Measurements from ENCODE around the gene RBMS3. TPM values are rescaled to one million over a fixed set of nuclear protein-coding genes. Genes with fewer than 3 reads are reported as not detected.

Gene RBMS3
- total RNA-seq, 1 donor from 2014 or later = 33.0 TPM

DNA sequence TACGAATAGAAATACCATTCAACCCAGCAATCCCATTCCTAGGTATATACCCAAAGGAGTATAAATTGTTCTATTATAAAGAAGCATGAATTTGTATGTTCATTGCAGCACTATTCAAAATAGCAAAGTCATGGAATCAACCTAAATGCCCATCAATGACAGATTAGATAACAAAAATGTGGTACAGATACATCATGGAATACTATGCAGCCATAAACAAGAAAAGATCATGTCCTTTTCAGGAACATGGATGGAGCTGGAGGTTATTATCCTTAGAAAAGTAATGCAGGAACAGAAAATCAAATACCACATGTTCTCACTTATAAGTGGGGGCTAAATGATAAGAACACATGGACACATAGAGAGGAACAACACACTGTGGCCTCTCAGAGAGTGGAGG, 571.9 kb downstream of the RBMS3 start:
- no peak overlapping the region for H3K4me3 Mint-ChIP-seq (ENCODE audit: unreplicated experiment)
- peaks cover 11% of the 10 kb centered on the region for H3K36me3 Mint-ChIP-seq (ENCODE audit: low read depth, unreplicated experiment)
- H3K27me3 Mint-ChIP-seq (ENCODE audit: low read depth, unreplicated experiment) = no peaks in the 10 kb centered on the region
- TF ChIP-seq EZH2 (IDR thresholded peaks at IDR 0.05; ENCODE audit: insufficient read depth, low read length) = no peak
- TF ChIP-seq, protein P1, sequence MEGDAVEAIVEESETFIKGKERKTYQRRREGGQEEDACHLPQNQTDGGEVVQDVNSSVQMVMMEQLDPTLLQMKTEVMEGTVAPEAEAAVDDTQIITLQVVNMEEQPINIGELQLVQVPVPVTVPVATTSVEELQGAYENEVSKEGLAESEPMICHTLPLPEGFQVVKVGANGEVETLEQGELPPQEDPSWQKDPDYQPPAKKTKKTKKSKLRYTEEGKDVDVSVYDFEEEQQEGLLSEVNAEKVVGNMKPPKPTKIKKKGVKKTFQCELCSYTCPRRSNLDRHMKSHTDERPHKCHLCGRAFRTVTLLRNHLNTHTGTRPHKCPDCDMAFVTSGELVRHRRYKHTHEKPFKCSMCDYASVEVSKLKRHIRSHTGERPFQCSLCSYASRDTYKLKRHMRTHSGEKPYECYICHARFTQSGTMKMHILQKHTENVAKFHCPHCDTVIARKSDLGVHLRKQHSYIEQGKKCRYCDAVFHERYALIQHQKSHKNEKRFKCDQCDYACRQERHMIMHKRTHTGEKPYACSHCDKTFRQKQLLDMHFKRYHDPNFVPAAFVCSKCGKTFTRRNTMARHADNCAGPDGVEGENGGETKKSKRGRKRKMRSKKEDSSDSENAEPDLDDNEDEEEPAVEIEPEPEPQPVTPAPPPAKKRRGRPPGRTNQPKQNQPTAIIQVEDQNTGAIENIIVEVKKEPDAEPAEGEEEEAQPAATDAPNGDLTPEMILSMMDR (IDR thresholded peaks at IDR 0.05; ENCODE audit: insufficient read depth, low read depth, low read length) = no peak
- H3K79me2 ChIP-seq (ENCODE audit: insufficient read depth, low read length) = no peaks in the 10 kb centered on the region
- H3K4me1 ChIP-seq (ENCODE audit: insufficient read depth, low read length) = no peaks in the 10 kb centered on the region
- no peaks in the 10 kb centered on the region for H3K9me3 ChIP-seq (ENCODE audit: insufficient read depth, low read depth, low read length)
- no peak overlapping the region for H3K4me2 ChIP-seq (ENCODE audit: low read length)
- H3K4me1 Mint-ChIP-seq (ENCODE audit: low read depth, unreplicated experiment) = no peaks in the 10 kb centered on the region
- no peak for FAIRE-seq
- H4K20me1 ChIP-seq (ENCODE audit: insufficient read depth, low read length) = no peaks in the 10 kb centered on the region
- H2AFZ ChIP-seq (ENCODE audit: low read depth, low read length) = no peak overlapping the region
- H3K9me3 Mint-ChIP-seq (ENCODE audit: unreplicated experiment) = peaks cover 6% of the 10 kb centered on the region
- H3K27me3 ChIP-seq (ENCODE audit: insufficient read depth, low read length) = no peaks in the 10 kb centered on the region
- no peak overlapping the region for H3K4me3 ChIP-seq (ENCODE audit: insufficient read depth, low read depth, low read length)
- H3K27ac Mint-ChIP-seq (ENCODE audit: unreplicated experiment) = no peak overlapping the region
- no peak overlapping the region for H3K9ac ChIP-seq (ENCODE audit: low read length)
- no peaks in the 10 kb centered on the region for H3K36me3 ChIP-seq (ENCODE audit: insufficient read depth, low read length)
- H3K27ac ChIP-seq (ENCODE audit: low read depth, low read length) = no peak overlapping the region
- no peak for DNase-seq (ENCODE audit: low read depth)

DNA sequence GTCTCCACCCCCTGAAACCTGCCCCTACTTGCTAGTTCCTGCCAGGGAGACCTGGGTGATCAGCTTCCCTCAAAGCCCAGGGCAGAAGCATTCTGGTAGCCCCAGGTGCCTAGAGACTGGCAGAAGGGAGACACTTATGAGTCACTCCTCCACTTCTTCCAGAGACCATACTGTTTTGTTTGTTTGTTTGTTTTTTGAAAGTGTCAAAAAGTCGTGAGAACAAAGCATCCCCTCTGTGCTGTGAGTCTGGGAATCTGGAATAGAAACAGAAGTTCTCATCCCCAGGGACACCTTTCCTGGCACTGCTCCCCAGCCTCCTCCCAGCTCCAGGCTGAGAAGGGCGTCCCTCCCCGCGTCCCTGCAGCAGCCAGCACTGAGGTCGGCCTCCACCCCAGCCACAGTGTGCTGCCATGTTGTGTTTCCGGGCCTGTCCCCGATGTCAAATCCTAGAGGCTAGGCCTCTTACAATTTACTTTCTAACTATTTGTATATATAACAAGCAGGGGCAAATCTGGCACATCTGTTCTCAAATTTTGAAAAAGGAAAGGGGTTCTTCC, 573.0 kb downstream of the RBMS3 start:
- Mint-ChIP-seq H3K9me3 (ENCODE audit: unreplicated experiment) (peaks cover 6% of the 10 kb centered on the region), H3K27ac (ENCODE audit: unreplicated experiment) (no peak overlapping the region), H3K4me1 (ENCODE audit: low read depth, unreplicated experiment) (no peaks in the 10 kb centered on the region), H3K27me3 (ENCODE audit: low read depth, unreplicated experiment) (no peaks in the 10 kb centered on the region), H3K4me3 (ENCODE audit: unreplicated experiment) (no peak overlapping the region), H3K36me3 (ENCODE audit: low read depth, unreplicated experiment) (peaks cover 11% of the 10 kb centered on the region)
- Histone ChIP-seq H4K20me1 (ENCODE audit: insufficient read depth, low read length) (no peaks in the 10 kb centered on the region), H3K4me1 (ENCODE audit: insufficient read depth, low read length) (no peaks in the 10 kb centered on the region), H3K27ac (ENCODE audit: low read depth, low read length) (no peak overlapping the region), H3K27me3 (ENCODE audit: insufficient read depth, low read length) (no peaks in the 10 kb centered on the region), H3K36me3 (ENCODE audit: insufficient read depth, low read length) (no peaks in the 10 kb centered on the region), H3K79me2 (ENCODE audit: insufficient read depth, low read length) (no peaks in the 10 kb centered on the region), H3K4me2 (ENCODE audit: low read length) (no peak overlapping the region), H3K4me3 (ENCODE audit: insufficient read depth, low read depth, low read length) (no peak overlapping the region), H3K9ac (ENCODE audit: low read length) (no peak overlapping the region), H3K9me3 (ENCODE audit: insufficient read depth, low read depth, low read length) (no peaks in the 10 kb centered on the region), H2AFZ (ENCODE audit: low read depth, low read length) (no peak overlapping the region)
- DNase-seq (ENCODE audit: low read depth) (no peak), FAIRE-seq (no peak)
- TF ChIP-seq, protein P1 (IDR thresholded peaks at IDR 0.05; ENCODE audit: insufficient read depth, low read depth, low read length) = no peak
- no peak for TF ChIP-seq EZH2 (IDR thresholded peaks at IDR 0.05; ENCODE audit: insufficient read depth, low read length)

DNA sequence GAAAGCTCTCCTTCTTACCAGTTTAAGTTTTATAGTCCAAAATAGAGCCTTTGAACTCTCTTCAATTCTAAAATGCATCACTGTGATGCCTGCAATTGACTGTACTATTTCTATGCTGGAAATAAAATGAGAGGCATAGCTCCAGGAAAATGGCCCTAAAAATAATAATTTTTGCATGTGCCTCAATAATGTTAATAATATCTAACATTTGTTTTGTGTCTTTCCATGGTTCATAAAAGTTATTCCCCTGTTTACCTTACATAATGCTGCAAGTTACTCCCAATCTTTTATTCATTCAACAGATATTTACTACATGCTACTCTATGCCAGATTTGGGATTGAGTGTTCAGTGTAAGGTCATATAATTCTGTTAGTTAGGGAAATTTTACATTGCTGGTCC, 574.0 kb downstream of the RBMS3 start:
- H3K4me1 Mint-ChIP-seq (ENCODE audit: low read depth, unreplicated experiment) = no peaks in the 10 kb centered on the region
- H3K9me3 Mint-ChIP-seq (ENCODE audit: unreplicated experiment) = peaks cover 6% of the 10 kb centered on the region

More for the DNA sequence above, 574.0 kb downstream of the RBMS3 start:
- no peaks in the 10 kb centered on the region for H3K27me3 Mint-ChIP-seq (ENCODE audit: low read depth, unreplicated experiment)
- Histone ChIP-seq H3K79me2 (ENCODE audit: insufficient read depth, low read length) (no peaks in the 10 kb centered on the region), H3K4me3 (ENCODE audit: insufficient read depth, low read depth, low read length) (no peak overlapping the region), H3K36me3 (ENCODE audit: insufficient read depth, low read length) (no peaks in the 10 kb centered on the region), H3K4me2 (ENCODE audit: low read length) (no peak overlapping the region), H3K9ac (ENCODE audit: low read length) (no peak overlapping the region), H4K20me1 (ENCODE audit: insufficient read depth, low read length) (no peaks in the 10 kb centered on the region), H3K4me1 (ENCODE audit: insufficient read depth, low read length) (no peaks in the 10 kb centered on the region), H3K27me3 (ENCODE audit: insufficient read depth, low read length) (no peaks in the 10 kb centered on the region), H3K27ac (ENCODE audit: low read depth, low read length) (no peak overlapping the region), H2AFZ (ENCODE audit: low read depth, low read length) (no peak overlapping the region), H3K9me3 (ENCODE audit: insufficient read depth, low read depth, low read length) (no peaks in the 10 kb centered on the region)
- DNase-seq (ENCODE audit: low read depth) (no peak), FAIRE-seq (no peak)
- no peak overlapping the region for H3K4me3 Mint-ChIP-seq (ENCODE audit: unreplicated experiment)
- no peak overlapping the region for H3K27ac Mint-ChIP-seq (ENCODE audit: unreplicated experiment)
- H3K36me3 Mint-ChIP-seq (ENCODE audit: low read depth, unreplicated experiment) = peaks cover 11% of the 10 kb centered on the region
- TF ChIP-seq, protein P1 (IDR thresholded peaks at IDR 0.05; ENCODE audit: insufficient read depth, low read depth, low read length) = no peak
- no peak for TF ChIP-seq EZH2 (IDR thresholded peaks at IDR 0.05; ENCODE audit: insufficient read depth, low read length)
